Body of pancreas (tissue), 4 donors: ENCODE results near the gene KIF1A.

Experiments used
- CTCF ChIP-seq, 7 experiments: fragments of 450-650 bp in 4 of 7; fragments of 200-600 bp in 3 of 7; sonication (generic) in 3 of 7; IDR thresholded peaks; one replicate each; pipeline ENCODE4 v1.5.1; 2016 to 2019; ENCODE audit warnings: antibody characterized with exemption in 7 of 7
- POLR2A ChIP-seq, 3 donors: fragments of 450-650 bp; IDR thresholded peaks; one replicate each; pipeline ENCODE4 v1.6.1; 2016; ENCODE audit warnings: antibody characterized with exemption in 3 of 3, mild to moderate bottlenecking in 2 of 3

- TF ChIP-seq POLR2A (IDR thresholded peaks at IDR 0.05), result no peak
- TF ChIP-seq CTCF (IDR thresholded peaks at IDR 0.05), result no peak
These were observed 7.3 kb downstream of the KIF1A start for GRCh38 chr2:240812721-240813120.
